Measurements from ENCODE around the gene THOC5. TPM values are rescaled to one million over a fixed set of nuclear protein-coding genes. Genes with fewer than 3 reads are reported as not detected.
A peak's percentile ranks its signal among the peaks of the same experiment; 100 is the strongest.

THOC5 gene
- total RNA-seq, 2 donors from 2014 or later, result 27.5 to 57.9 TPM

DNA sequence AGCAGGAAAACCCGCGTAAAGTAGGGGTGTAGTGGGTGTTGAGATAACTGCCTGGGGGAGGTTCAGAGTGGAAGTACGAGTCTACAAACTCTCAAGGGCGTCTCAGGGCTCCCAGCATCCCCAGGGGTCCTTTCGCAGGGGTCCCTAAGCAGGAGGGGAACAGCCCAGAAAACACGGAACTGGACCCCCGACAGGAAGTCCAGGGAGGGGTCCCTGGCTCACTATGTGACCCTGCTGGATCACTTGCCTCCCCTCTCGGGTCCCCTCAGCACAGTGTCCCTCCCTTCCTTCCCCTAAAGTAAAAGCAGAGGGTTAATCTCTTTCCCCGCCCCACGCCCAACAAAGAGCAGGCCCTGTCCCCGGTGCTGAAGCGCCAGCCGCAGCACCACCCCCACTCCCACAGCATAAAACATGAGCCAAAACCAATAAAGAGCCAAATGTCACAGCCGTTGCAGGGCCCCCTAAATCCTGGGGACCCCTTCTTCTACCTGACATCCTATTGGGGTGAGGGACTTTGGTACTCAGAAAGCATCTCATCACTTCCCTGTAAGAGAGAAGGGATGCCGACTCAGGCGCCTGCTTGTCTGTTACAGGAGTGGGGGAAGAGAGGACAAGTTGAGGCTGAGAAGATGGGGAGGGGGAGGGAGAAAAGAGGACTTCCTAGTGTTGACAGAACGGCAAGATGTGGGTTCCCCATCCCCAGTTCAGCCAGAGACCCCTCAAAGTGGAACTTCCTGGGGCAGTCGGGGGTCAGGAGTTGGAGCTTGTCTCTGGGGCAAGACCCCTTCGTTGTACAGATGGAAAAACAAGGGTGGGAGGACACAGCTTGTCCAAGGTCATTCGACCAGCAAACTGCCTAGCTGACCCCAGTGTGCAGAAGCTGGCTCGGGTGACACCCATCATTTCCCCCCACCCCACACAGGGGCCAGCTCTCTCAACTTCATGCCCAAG, 75.0 kb downstream of the THOC5 start:
- 8% methylated on average over 21 of the region's 21 CpGs for WGBS
- Histone ChIP-seq H3K27ac (no peak overlapping the region), H3K36me3 (no peaks in the 10 kb centered on the region), H3K4me3 (peak overlapping the region in 1 of 2 donors; percentile 12), H3K27me3 (replicated peaks; ENCODE audit: insufficient read depth) (peaks cover 7% of the 10 kb centered on the region), H3K4me1 (replicated peaks) (peaks cover 4% of the 10 kb centered on the region), H3K9me3 (no peaks in the 10 kb centered on the region)
- intact Hi-C loops (cut with DNase I), result no loop called here
- no peak for DNase-seq (ENCODE audit: low spot score)
- TF ChIP-seq POLR2A (IDR thresholded peaks at IDR 0.05) (no peak), POLR2AphosphoS5 (IDR thresholded peaks at IDR 0.05) (peak; percentile 7)

DNA sequence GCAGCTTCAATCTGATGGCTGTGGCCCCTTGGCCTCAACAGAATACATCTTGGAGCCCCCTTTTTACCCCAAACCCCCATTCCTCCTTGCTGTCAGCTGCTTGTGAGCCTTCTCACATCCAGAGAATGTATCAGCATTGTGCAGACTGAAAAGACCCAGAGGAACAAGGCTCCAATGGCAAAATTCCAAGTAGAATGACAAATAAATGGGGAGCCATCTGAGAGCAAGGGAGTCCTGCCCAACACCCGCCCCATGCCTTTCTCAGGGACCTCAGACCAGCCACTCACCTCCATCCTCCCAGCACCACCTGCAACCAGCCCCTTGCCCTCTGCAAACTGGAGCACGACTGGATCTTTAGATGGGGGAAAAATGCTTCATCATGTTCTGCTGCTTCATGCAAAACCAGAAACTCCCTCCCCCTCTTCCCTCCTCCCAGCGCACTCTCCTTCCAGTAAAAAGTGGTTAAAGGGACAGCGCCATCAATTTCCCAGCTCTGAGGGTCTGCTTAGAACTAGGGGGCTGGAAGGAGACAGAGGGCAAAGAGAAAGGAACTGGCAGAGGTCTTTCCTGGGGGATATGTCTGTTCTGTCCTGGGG, 75.7 kb downstream of the THOC5 start:
- no peak for DNase-seq (ENCODE audit: low spot score)
- TF ChIP-seq, protein P1, sequence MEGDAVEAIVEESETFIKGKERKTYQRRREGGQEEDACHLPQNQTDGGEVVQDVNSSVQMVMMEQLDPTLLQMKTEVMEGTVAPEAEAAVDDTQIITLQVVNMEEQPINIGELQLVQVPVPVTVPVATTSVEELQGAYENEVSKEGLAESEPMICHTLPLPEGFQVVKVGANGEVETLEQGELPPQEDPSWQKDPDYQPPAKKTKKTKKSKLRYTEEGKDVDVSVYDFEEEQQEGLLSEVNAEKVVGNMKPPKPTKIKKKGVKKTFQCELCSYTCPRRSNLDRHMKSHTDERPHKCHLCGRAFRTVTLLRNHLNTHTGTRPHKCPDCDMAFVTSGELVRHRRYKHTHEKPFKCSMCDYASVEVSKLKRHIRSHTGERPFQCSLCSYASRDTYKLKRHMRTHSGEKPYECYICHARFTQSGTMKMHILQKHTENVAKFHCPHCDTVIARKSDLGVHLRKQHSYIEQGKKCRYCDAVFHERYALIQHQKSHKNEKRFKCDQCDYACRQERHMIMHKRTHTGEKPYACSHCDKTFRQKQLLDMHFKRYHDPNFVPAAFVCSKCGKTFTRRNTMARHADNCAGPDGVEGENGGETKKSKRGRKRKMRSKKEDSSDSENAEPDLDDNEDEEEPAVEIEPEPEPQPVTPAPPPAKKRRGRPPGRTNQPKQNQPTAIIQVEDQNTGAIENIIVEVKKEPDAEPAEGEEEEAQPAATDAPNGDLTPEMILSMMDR (IDR thresholded peaks at IDR 0.05), result no peak
- no peak for TF ChIP-seq POLR2AphosphoS5 (IDR thresholded peaks at IDR 0.05)
- Histone ChIP-seq H3K27me3 (replicated peaks; ENCODE audit: insufficient read depth) (peaks cover 7% of the 10 kb centered on the region), H3K36me3 (no peaks in the 10 kb centered on the region), H3K4me1 (replicated peaks) (peaks cover 4% of the 10 kb centered on the region), H3K9me3 (no peaks in the 10 kb centered on the region), H3K4me3 (peak overlapping the region in 1 of 2 donors; percentile 12), H3K27ac (no peak overlapping the region)
- intact Hi-C loops (cut with DNase I), result no loop called here
- 23% methylated on average over 4 of the region's 4 CpGs for WGBS

DNA sequence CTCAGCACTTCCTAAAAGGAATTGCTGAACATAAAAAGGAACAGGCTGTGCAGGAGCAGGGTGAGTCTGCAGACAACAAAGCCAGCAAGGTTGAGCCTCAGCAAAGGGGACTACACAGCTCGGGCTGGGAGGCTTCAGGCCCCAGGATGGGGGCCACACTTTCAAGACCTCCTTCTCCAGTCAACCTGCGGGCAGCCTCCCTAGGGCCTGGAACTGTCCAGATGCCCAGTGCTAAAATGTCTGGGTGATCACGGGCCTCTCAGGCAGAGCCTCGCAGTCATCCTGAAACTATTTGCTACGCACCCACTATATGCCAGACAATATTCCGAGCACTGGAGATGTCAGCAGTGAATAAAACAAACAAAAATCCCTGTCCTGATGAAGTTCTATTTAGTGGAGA, 77.4 kb downstream of the THOC5 start:
- Histone ChIP-seq H3K27ac (no peak overlapping the region), H3K4me3 (no peak overlapping the region), H3K9me3 (no peaks in the 10 kb centered on the region), H3K4me1 (replicated peaks) (peaks cover 4% of the 10 kb centered on the region), H3K27me3 (replicated peaks; ENCODE audit: insufficient read depth) (peaks cover 7% of the 10 kb centered on the region), H3K36me3 (no peaks in the 10 kb centered on the region)
- TF ChIP-seq, protein P1 (IDR thresholded peaks at IDR 0.05), result no peak
- TF ChIP-seq POLR2AphosphoS5 (IDR thresholded peaks at IDR 0.05) (no peak), POLR2A (IDR thresholded peaks at IDR 0.05) (no peak)
- WGBS, result 54% methylated on average over 6 of the region's 6 CpGs
- no peak for DNase-seq (ENCODE audit: low spot score)
- intact Hi-C loops (cut with DNase I), result no loop called here

DNA sequence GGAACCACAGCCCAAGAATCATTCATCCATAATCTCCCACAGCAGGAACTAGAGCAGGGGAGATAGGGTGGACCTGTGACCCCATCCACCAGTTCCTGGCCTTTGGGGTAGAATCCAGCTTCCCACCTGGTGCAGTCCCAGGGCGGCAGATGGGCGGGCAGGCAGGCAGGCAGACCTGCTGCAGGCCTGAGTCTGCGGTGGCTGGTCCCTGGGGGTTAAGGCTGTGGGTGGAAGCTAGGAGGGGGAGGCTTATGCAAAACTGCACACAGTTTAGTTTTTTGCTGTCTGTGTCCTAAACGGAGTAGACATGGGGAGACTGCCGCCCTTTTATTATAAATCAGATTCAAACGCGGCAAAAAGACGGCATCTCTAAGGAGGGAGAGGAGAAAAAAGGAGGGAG, 78.0 kb downstream of the THOC5 start:
- WGBS, result 83% methylated on average over 8 of the region's 8 CpGs
- Histone ChIP-seq H3K27ac (no peak overlapping the region), H3K27me3 (replicated peaks; ENCODE audit: insufficient read depth) (peaks cover 4% of the 10 kb centered on the region), H3K4me1 (replicated peaks) (peaks cover 4% of the 10 kb centered on the region), H3K4me3 (no peak overlapping the region), H3K36me3 (no peaks in the 10 kb centered on the region), H3K9me3 (no peaks in the 10 kb centered on the region)
- TF ChIP-seq, protein P1 (IDR thresholded peaks at IDR 0.05), result no peak
- TF ChIP-seq POLR2A (IDR thresholded peaks at IDR 0.05) (no peak), POLR2AphosphoS5 (IDR thresholded peaks at IDR 0.05) (no peak)
- no peak for DNase-seq (ENCODE audit: low spot score)
- intact Hi-C loops (cut with DNase I), result no loop called here

DNA sequence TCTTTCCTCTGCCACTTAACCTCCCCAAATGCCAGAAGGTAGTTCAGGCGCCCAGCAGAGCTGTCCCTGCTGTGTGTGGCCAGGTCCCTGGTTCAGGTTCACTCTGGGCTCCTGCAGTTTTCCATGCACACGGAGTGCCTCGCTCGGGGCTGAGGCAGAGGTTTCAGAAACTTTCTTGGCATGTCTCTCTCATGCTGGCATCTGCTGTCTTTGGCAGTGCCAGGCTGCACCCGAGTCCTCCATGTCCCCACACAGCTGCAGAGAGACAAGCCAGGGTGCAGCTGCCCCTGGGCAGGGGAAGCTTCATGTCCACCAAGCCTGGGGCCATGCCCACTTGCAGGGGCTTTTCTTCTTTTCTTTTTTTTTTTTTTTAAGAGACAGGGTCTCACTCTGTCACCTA, 80.6 kb downstream of the THOC5 start:
- DNase-seq (ENCODE audit: low spot score), result no peak
- Histone ChIP-seq H3K27ac (no peak overlapping the region), H3K4me3 (no peak overlapping the region), H3K4me1 (replicated peaks) (no peaks in the 10 kb centered on the region), H3K36me3 (no peaks in the 10 kb centered on the region), H3K27me3 (replicated peaks; ENCODE audit: insufficient read depth) (no peaks in the 10 kb centered on the region), H3K9me3 (no peaks in the 10 kb centered on the region)
- 69% methylated on average over 5 of the region's 5 CpGs for WGBS
- TF ChIP-seq, protein P1 (IDR thresholded peaks at IDR 0.05), result no peak
- TF ChIP-seq POLR2AphosphoS5 (IDR thresholded peaks at IDR 0.05) (no peak), POLR2A (IDR thresholded peaks at IDR 0.05) (no peak)
- intact Hi-C loops (cut with DNase I), result no loop called here
